GM18526 (cell line): ENCODE measurements around the gene PLS1.

Experiments
- POLR2A ChIP-seq: IDR thresholded peaks from 3 replicates; pipeline ENCODE4 v1.6.1; 2011; ENCODE audit not compliant: insufficient read length; ENCODE audit errors: extremely low read depth

PLS1 gene

DNA sequence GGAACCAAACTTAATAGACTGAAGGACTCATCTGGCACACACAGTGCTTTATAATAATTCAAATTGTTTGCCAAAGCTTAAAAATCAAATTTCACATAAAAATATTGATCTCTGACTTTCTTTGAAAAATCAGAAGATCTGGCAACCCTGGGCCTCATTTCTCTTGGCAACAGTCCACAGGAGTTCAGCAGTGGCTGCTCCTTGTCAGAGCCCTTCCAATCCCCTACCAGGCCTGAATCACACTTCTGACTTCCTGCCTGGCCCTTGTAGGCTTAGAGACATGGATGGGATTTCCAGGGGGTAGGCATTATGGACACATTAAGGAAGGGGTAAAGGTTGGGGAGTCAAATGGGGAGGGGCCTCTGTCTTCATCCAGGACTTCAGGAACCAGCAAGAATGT lies 55.5 kb downstream of the PLS1 start:
- no peak for TF ChIP-seq POLR2A

- TF ChIP-seq POLR2A: no peak
These were observed 56.7 kb downstream of the PLS1 start for GRCh38 chr3:142652826-142653292.

DNA sequence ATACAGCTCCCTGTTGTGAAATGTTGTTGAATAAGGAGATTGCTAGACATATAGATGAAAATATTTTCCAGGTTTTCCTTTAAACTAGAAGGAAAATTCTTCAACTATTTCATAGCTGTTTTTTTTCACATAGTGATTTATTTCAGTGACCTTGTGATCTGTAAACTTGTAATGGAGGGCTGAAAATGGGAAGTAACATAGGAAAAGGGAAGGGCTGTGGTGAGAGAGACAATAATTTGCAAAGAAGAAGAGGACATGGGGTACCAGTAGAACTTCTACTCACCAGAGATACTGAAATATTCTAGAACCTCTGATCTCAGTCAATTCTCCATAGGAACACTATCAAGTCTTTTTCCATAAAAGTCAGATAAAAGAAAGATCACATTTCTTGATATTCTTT lies 60.4 kb downstream of the PLS1 start:
- TF ChIP-seq POLR2A: no peak

DNA sequence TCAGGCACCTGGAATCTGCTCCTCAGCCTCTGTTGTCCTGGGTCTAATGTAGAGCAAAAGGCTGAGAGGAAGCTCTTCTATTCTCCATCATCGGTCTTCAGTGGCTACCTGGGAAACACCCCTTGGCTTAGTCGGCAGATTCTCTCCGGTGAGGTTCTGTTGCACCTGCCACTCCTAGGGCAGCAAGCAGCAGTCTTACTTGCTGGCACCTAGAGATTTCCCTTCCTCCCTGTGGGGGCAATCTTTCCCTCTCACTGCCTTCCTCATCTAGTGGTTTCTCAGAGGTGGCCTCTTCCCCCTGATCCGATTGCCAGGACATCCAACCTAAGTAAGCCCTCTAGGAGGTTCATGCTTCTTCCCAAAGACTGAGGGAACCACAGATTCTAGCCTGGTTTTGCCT lies 60.8 kb downstream of the PLS1 start:
- no peak for TF ChIP-seq POLR2A

DNA sequence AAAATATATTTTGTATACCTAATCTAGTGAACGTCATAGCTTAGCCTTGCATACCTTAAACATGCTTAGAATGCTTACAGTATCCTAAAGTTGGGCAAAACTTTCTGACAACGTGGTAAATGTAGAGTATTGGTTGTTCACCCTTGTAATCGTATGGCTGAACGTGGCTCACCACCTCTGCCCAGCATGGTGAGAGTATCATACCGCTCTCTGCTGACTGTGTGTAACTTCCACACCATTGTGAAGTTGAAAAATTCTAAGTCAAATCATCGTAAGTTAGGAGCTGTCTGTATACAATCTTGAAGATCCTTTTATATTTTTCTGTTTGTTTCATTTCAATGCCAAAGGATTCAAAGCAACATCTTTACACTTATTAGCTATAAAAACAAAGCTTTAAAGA lies 64.2 kb downstream of the PLS1 start:
- no peak for TF ChIP-seq POLR2A

DNA sequence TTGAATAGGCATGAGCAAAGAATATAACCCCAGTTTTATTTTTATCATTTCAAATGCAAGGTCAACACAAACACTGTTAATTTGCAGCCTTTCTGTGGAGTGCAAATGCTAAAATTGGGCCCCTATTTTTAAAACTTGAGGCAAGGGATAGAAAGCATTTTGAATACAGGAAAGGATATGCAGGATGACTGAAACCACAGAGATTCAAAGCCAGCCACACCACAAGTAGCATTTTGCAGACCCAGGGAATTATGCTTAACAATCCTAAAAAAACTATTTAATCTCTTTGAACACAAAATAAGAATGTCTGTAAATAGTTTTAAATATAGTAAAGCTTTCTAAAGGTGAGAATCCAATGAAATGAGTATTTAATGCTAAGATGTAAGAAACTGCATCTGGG lies 64.7 kb downstream of the PLS1 start:
- no peak for TF ChIP-seq POLR2A

- TF ChIP-seq POLR2A: no peak
These were observed 67.7 kb downstream of the PLS1 start for GRCh38 chr3:142663865-142664264.

DNA sequence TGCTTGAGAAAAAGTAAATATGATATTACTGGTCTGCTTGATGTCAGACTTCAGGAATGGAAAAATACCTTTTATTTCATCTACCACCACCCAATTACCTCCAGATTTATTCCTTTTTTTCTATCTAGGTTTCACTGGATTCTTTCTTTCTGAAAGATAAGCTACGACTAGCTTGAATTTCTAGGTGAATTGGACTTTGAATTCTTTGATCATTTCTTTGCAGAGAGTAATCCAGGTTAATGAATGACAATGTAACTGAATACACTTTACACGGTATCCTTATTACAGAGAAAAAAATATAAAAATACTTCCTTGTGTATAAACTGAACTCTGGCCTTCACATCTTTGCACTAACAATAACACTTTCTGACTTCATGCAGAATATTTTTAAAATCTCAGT lies 68.1 kb downstream of the PLS1 start:
- TF ChIP-seq POLR2A: no peak

DNA sequence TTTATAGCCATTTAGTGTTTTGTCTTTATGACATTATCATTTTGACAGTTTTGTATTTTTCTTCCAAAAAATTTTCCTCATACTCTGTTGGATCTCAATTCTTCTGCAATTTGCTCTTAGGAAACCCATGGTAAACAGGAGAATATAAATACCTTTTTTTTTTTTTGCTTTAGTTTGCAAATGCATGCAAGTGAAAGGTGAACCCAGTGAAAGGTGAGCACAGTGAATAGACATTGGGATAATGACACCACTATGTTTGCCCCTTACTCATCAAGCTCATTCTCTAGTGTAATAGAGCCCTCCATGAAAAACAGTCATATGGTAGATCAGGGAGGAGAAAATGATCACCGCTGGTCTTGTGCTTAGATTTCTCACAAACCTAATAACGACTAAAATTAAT lies 68.6 kb downstream of the PLS1 start:
- TF ChIP-seq POLR2A: no peak

DNA sequence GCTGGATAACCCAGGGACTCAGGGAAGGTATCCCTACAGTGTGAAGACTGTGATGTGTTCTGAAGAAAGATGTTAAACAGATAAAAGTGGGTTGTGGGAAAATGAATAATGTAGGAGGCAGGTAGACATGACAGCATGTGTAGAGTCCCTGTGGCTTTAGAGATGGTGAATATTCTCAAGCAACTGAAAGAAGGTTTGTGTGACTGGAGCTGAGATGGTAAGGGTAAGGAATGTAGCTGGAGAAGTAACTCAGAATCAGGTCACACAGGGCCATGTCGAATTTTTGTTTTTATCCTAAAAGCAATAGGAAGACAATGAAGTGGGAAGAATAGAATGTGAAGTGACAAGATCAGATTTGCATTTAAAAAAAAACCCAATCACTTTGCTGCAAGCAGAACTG lies 73.9 kb downstream of the PLS1 start:
- TF ChIP-seq POLR2A: no peak

DNA sequence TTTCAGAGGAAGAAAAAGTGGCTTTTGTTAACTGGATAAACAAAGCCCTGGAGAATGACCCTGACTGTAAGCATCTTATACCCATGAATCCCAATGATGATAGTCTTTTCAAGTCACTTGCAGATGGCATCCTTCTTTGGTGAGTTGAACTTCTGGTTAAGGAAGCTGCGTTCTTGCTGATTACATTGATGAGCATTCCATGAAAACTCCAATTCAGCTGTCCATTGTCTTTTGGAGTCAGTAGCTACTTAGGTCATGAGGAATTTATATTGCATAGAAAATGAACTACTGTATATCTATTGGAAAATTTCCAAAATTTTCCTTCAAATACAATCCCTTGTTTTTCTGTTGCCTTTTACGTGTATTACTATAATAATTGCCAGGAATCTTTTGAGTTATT lies 80.0 kb downstream of the PLS1 start:
- TF ChIP-seq POLR2A: no peak

DNA sequence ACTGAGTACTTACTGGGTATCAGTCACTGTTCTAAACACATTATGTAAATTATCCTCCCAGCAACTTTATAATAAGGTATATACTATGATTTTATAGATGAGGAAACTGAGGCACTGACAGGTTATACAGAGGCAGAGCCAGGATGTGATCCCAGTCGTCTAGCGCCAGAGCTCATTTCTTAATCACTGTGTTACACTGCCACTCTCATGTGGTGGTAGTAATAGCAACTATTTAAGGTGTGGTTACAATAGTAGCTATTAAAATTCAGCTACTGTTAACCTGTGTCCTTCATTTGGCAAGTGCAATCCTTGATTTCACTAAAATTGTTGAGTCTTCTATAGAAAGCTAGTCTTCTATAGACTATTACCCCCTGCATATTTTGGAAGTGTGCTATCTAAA lies 84.5 kb downstream of the PLS1 start:
- no peak for TF ChIP-seq POLR2A

DNA sequence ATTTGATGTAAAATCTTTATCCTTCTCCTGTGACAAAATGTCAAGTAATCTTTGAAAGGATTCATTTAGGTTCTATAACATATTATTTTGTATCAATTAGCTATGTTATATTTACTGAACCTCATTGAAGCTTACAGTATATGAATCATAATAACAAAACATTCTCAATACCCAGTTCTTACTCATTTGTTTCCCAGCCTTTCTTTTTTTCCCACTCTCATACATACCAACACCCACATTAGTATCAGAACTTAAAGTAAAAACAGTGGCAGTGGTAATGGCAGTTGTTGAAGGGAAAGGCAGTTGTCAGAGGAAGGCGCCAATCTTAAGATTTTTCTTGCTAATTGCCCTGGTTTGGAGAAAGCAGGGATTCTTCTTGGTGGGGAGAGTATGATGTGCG lies 94.4 kb downstream of the PLS1 start:
- TF ChIP-seq POLR2A: no peak

GRCh38 chr3:142691527-142691926 lies 95.3 kb downstream of the PLS1 start:
- TF ChIP-seq POLR2A: no peak

DNA sequence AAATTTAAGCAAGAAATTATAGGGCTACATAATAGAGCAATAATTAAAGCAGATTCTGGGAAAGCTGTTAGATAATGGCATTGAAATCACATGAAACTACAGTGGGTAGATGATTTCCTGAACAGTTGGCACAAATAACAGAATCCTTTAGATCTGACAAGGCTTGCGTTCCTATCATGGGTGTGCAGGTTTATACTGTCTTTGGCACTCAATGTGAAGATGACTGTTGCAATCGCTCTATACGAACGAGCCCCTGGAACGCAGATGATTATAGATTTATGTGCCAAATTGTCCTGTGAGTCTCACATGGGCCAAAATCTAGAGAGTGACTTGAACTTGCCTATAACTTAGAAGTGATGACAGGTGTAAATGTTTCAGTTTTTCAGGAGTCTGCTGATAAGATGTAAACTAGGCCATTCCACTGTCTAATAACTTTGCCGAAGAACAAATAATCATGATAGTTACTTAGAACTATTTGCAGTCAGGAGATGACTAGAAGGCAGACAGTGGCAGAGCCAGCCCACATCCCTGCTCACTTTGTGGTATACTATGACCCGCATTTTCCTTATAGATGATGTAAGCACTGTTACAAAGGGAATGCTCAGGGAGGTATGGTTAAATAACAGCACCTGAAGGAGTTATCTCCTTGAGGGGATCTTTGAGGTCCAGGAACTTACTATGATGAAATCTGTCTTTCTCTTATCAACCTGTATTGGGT lies 97.1 kb downstream of the PLS1 start:
- TF ChIP-seq POLR2A: no peak

GRCh38 chr3:142694225-142694624 lies 98.0 kb downstream of the PLS1 start:
- no peak for TF ChIP-seq POLR2A

DNA sequence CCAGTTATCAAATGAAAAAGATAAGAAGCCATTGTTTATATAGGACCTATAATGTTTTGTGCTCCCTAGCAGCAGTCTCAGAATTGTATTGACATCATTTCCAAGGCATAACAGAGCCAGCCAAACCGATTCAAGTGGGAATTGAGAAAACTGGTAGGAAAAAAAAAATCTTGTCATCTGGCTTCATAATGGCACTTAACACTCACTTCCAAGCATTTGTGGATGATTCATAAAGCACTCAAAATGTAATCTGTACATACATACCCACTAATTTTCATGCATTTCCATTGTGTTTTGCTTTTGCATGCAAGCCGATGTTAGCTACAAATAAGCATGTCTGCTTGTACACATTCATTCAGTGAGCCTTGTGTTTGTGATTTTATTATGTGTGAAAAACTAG lies 109.0 kb downstream of the PLS1 start:
- TF ChIP-seq POLR2A: no peak

DNA sequence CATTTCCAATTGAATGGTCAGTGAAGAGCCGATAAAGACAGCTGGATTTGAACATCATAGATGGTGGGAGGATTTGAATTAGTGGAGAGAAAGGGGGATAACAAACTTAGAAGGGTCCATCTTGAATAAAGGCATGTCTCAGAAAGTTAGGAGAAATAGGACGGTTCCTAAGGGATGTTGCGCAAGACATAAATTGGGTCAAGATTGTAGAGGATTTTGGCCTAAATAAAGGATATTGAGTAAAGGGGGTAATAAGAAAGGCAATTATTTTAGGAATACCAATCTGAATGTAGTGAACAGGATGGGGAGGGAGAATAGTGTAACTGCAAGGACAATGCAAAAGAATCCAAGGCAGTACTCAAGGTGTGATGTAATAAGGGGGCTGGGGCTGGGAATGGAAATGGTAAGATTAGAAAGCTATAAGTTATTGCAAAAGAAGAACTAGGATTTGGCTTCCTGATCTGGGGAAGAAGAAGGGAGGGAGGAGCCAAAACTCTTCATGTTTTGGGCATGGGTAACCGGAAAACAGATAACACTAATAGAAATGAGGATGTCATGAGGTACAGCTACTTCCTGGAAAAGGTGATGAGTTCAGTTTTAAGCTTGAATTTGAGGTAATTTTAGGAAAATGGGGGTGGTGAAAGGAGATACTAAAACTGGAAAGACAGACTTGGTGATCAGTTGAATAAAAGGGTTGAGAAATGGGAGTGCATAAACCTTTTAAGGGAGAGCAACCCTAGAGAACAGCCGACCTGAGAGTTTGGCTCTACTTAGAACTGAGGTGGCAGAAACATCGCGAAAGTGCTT lies 110.3 kb downstream of the PLS1 start:
- TF ChIP-seq POLR2A: no peak
